ENCODE measurements around the gene LRRC55. TPM values are rescaled to one million over a fixed set of nuclear protein-coding genes. Genes with fewer than 3 reads are reported as not detected.

Gene LRRC55
- polyA plus RNA-seq, 1 donor (not counting 4 experiments of a cell fraction or from before 2014, with no cell fraction given) = not detected

GRCh38 chr11:57233702-57234101, 51.9 kb downstream of the LRRC55 start:
- dilution Hi-C loops (cut with MboI; ENCODE audit: extremely low pct_ligation_motif_present, low sequenced_read_pairs) = no loop called here
- Histone ChIP-seq H4K20me1 (ENCODE audit: control insufficient read depth, extremely low read depth, insufficient read depth, low read length) (no peaks in the 10 kb centered on the region), H3K9me3 (ENCODE audit: control insufficient read depth, low read depth, low read length) (no peaks in the 10 kb centered on the region), H3K9me1 (ENCODE audit: control insufficient read depth, extremely low read depth, insufficient read depth, low read length) (no peaks in the 10 kb centered on the region), H2AFZ (ENCODE audit: control insufficient read depth, low read length) (no peak overlapping the region), H3K36me3 (ENCODE audit: control insufficient read depth in 2 of 2, extremely low read depth in 1 of 2, insufficient read depth in 2 of 2, low read length in 2 of 2) (no peaks in the 10 kb centered on the region), H3K27ac (ENCODE audit: control insufficient read depth, insufficient read depth, low read length) (no peak overlapping the region), H3K79me2 (ENCODE audit: control insufficient read depth, insufficient read depth, low read length) (no peaks in the 10 kb centered on the region), H3K27me3 (ENCODE audit: control insufficient read depth, extremely low read depth, insufficient read depth, low read length) (peaks cover 31% of the 10 kb centered on the region), H3K4me1 (ENCODE audit: control insufficient read depth, extremely low read depth, insufficient read depth, low read length) (no peaks in the 10 kb centered on the region), H3K9ac (ENCODE audit: control insufficient read depth, extremely low read depth, insufficient read depth, low read length) (no peak overlapping the region), H3K4me3 (ENCODE audit: control insufficient read depth in 2 of 3, extremely low read depth in 1 of 3, insufficient read depth in 2 of 3, low read depth in 1 of 3, low read length in 3 of 3) (no peak overlapping the region), H3K4me2 (ENCODE audit: control insufficient read depth, extremely low read depth, insufficient read depth, low read depth, low read length) (no peak overlapping the region)
- DNase-seq (ENCODE audit: low read depth, low spot score) (no peak), FAIRE-seq (no peak)
- no peak for TF ChIP-seq EZH2 (IDR thresholded peaks at IDR 0.05; ENCODE audit: low read length)
- TF ChIP-seq CTCF (optimal IDR thresholded peaks at IDR 0.05 in 1 of 3, IDR thresholded peaks at IDR 0.05 in 1 of 3, conservative IDR thresholded peaks at IDR 0.05 in 1 of 3; ENCODE audit: extremely low read depth in 1 of 3, insufficient read depth in 2 of 3, low read length in 3 of 3) = no peak

GRCh38 chr11:57235761-57236703, 54.3 kb downstream of the LRRC55 start:
- H3K9me1 ChIP-seq (ENCODE audit: control insufficient read depth, extremely low read depth, insufficient read depth, low read length) = no peaks in the 10 kb centered on the region
- H3K79me2 ChIP-seq (ENCODE audit: control insufficient read depth, insufficient read depth, low read length) = no peaks in the 10 kb centered on the region
- no peaks in the 10 kb centered on the region for H3K9me3 ChIP-seq (ENCODE audit: control insufficient read depth, low read depth, low read length)
- no peak overlapping the region for H3K4me2 ChIP-seq (ENCODE audit: control insufficient read depth, extremely low read depth, insufficient read depth, low read depth, low read length)
- H2AFZ ChIP-seq (ENCODE audit: control insufficient read depth, low read length) = no peak overlapping the region
- no peak overlapping the region for H3K9ac ChIP-seq (ENCODE audit: control insufficient read depth, extremely low read depth, insufficient read depth, low read length)
- H3K27ac ChIP-seq (ENCODE audit: control insufficient read depth, insufficient read depth, low read length) = no peak overlapping the region
- dilution Hi-C loops (cut with MboI; ENCODE audit: extremely low pct_ligation_motif_present, low sequenced_read_pairs) = no loop called here
- no peaks in the 10 kb centered on the region for H3K4me1 ChIP-seq (ENCODE audit: control insufficient read depth, extremely low read depth, insufficient read depth, low read length)
- TF ChIP-seq EZH2 (IDR thresholded peaks at IDR 0.05; ENCODE audit: low read length) (no peak), CTCF (optimal IDR thresholded peaks at IDR 0.05 in 1 of 3, IDR thresholded peaks at IDR 0.05 in 1 of 3, conservative IDR thresholded peaks at IDR 0.05 in 1 of 3; ENCODE audit: extremely low read depth in 1 of 3, insufficient read depth in 2 of 3, low read length in 3 of 3) (no peak)
- H3K36me3 ChIP-seq (ENCODE audit: control insufficient read depth in 2 of 2, extremely low read depth in 1 of 2, insufficient read depth in 2 of 2, low read length in 2 of 2) = no peaks in the 10 kb centered on the region
- FAIRE-seq (no peak), DNase-seq (ENCODE audit: low read depth, low spot score) (no peak)
- H4K20me1 ChIP-seq (ENCODE audit: control insufficient read depth, extremely low read depth, insufficient read depth, low read length) = no peaks in the 10 kb centered on the region
- peaks cover 24% of the 10 kb centered on the region for H3K27me3 ChIP-seq (ENCODE audit: control insufficient read depth, extremely low read depth, insufficient read depth, low read length)
- H3K4me3 ChIP-seq (ENCODE audit: control insufficient read depth in 2 of 3, extremely low read depth in 1 of 3, insufficient read depth in 2 of 3, low read depth in 1 of 3, low read length in 3 of 3) = no peak overlapping the region

Measured in keratinocyte (primary cell).